SK-N-MC (cell line): ENCODE results near the gene ING5.

Source experiments
- EZH2 ChIP-seq: fragments of 200-600 bp; sonication (generic); IDR thresholded peaks from one replicate; pipeline ENCODE4 v1.6.1; 2017; ENCODE audit warnings: antibody characterized with exemption
- POLR2AphosphoS5 ChIP-seq: IDR thresholded peaks from 2 replicates; pipeline ENCODE4 v1.6.1; 2012; ENCODE audit warnings: mild to moderate bottlenecking, low read depth, low read length, borderline replicate concordance

DNA sequence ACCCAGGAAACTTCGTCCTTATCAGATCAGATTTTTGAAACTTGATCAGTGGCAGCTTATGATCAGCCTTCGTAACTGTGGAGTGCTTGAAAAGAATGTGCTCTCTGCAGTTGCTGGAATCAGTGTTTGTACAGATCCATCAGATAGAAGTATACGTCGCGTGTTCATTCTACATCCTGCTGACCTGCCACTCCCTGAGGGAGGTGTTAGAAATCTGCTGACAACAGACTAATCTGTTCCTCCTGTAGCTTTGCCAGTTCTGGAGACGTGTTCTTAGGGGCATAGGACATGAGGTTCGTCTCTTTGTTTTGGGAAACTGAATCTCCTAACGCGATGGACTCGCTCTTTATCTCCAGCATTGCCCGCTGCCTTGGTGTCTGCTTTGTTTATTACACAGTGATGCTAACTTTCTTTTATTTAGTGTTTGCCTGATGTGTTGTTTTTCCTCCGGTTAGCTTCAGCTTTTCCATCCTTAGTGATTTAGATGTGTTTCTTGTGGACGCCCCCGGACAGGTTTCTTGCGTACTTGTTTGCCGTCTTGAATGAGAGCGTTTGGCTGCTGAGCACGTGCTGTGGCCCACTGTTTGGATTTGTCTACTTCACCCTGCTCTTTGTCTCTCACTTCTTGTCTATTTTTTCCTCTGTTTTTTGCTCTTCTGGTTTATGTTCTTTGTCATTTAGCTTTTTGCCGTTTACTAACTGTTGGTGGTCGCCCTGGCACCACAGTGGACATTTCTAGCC is 57.4 kb downstream of the ING5 start:
- TF ChIP-seq EZH2: no peak
- no peak for TF ChIP-seq POLR2AphosphoS5
